GM21390 (cell line): Measurements from ENCODE around the gene CACNA2D3.

Experiments
- ATAC-seq: cut with Tn5 transposase; IDR thresholded peaks from one replicate; pipeline ENCODE4 v1.9.1; 2021; ENCODE audit not compliant: unreplicated experiment

Gene CACNA2D3

GRCh38 chr3:54939557-54940300 is 817.4 kb downstream of the CACNA2D3 start:
- no peak for ATAC-seq

DNA sequence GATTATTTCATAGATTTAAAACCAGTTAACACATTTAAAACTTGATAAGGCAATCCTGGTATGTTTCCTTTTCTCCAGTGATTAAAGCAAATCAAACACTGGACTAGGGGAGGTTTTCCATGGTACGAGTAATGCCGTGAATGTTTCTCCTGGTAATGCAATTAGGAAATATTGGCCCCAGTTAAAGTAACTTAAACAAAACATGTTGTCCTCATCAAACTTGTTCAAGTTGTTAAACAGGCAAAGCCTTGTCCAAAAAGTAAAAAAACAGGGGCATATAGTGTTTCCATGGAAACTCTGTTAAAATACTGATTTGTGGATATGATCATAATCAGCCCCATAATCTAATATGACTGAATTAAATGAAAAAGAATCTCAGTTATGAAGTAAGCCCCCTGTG is 818.6 kb downstream of the CACNA2D3 start:
- no peak for ATAC-seq

DNA sequence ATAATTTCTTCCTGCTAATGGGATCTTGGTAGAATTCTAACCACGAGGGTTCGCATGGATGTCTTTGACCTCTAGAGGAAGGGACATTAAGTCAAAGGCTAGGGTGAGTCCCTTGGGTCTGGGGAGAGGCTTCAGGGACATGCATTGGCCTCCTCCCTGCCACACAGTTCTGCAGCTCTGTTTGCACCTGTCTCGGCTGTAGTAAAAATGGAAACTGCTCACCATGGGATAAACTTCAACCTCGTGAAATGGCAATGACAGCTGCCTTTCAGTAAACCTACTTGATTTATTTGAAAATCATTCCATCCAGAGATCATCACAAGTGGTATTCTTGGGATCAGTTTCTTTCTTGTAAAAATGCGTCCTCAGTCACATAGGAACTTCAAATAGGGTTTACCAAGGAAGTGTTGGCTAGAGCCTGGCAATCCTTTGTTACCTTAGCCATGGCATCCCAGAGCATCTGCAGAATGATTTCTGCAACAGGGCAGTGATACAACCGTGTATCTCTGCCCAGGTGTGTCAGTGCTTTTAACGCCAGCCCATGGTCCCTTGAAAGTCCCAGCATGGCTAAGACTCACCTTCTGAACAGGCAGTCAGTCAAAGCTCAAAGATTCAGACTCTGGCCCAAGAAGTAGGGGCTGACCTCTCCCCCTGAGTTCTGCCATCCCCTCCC is 819.5 kb downstream of the CACNA2D3 start:
- ATAC-seq = no peak

DNA sequence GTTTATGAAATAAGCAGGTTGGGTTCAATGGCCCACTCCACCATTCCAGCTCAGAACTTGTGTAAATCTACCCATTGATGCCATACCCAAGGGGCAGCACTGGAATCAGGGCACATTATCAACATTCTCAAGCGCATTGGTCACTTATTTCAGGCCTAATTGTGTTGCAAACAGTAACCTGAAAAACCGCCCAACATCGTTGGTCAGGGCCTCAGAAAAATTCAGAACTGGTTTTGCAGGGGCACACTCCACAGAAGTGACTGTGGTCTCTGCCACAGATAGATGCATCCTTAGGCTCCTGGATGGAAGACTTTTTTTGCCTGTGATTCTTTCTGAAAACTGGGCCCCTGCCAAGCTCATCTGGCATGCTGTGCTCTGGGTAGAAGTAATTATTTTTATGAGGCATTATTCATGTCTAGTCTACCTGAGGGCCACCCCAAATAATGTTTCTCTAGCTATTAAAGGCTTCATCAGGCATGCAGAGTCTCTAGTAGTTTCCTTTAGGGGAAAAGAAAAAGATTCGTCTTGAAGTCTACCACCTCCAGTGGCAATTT is 827.2 kb downstream of the CACNA2D3 start:
- ATAC-seq = no peak

- no peak for ATAC-seq
Measured at GRCh38 chr3:54950391-54951003, 828.1 kb downstream of the CACNA2D3 start.

GRCh38 chr3:54951405-54951804 is 829.1 kb downstream of the CACNA2D3 start:
- ATAC-seq = no peak

DNA sequence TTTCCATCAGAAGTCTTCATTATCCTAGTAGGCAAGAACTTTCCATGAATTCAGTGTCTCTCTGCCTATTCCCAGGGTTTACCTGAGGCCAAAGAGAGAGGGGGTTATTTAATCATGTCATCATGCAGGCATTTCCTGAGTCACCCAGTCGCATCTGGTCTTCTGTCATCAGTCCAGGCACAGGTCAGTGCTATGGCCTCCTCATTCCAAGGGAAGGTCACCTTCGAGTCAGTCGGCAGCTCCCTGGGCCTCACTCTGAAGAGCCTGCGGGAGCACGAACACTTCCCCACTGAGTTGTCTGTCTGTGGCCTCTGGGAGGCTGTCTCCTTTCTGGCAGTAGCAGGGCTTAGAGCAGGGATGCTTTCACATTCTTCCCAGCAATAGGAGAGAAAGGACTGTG is 831.7 kb downstream of the CACNA2D3 start:
- no peak for ATAC-seq

GRCh38 chr3:54954521-54954920 is 832.2 kb downstream of the CACNA2D3 start:
- ATAC-seq = no peak

DNA sequence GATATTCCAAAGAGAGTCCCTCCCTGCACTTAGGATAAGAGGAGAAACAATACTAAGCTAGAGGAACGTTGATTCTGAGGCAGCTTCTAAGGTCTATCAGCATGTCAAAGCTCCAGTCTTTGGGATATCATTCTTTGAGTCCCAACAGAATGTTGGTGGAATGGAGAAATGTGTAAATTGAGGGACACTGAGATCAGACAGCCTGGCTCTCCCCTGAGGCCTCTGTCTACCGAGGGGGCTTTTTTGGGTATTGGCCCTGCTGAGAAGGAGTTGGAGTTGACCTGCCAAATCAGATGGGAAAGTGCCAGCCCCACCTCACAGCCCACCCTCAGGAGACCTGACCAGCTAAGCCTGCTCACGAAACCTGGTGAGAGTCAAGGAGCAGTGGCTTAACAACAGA is 833.1 kb downstream of the CACNA2D3 start:
- ATAC-seq = no peak

GRCh38 chr3:54955941-54956340 is 833.6 kb downstream of the CACNA2D3 start:
- ATAC-seq = no peak

DNA sequence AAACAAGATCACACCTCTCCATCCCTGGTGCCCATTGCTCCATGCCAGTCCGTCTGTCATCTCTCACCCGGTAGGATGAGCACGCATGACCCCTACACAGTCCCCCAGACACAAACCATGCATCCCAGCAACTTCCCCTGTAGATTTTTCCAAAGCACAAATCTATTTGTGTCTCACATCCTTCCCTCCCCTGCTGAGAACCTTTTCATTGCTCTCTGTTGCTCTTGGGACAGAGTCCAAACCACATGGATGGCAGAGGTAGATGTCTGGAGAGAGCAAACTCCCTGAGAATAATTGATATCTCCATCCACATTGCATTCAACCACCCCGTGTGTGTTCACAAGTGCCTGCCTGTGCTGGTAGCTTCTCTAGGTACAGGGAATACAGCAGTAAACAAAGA is 835.4 kb downstream of the CACNA2D3 start:
- no peak for ATAC-seq

- no peak for ATAC-seq
Measured at GRCh38 chr3:54960082-54960481, 837.7 kb downstream of the CACNA2D3 start.

DNA sequence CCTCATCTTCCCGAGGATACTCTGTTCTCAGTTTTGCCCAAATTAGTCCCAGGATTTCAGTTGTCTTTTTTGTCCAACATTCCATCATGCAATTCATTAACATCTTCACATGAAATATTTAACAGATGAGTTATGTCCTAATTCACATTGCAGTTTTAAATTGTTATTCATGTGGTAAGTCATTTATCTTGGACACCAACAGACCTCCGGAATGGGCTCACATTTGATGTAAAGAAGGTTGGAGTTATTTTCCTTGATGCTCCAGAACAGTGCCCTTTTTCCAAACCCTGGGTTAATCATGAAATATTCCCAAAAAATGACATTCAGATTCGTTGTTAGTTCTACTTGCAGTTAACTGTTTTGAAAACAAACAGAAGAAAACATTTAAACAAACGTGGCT is 838.3 kb downstream of the CACNA2D3 start:
- ATAC-seq = no peak

- no peak for ATAC-seq
Measured at GRCh38 chr3:54962200-54962599, 839.8 kb downstream of the CACNA2D3 start.

DNA sequence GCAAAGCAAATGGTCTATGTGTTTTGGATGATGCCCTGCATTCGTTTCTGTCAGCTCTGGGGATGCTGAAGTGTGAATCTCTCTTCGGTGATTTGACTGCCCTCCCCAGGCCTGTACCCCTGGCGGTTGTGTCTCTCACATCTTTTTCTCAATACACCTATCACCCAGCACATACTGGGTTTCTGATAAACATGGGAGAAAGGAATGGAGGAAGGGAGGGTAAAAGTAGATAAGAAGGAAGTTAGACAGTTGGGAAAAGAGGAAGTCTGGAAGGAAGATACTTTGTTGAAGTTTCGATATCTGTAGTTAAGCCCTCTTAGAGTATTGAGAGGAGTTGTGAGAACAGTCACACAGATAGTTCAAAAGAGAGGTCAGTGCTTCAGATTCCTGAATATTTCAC is 841.3 kb downstream of the CACNA2D3 start:
- no peak for ATAC-seq

DNA sequence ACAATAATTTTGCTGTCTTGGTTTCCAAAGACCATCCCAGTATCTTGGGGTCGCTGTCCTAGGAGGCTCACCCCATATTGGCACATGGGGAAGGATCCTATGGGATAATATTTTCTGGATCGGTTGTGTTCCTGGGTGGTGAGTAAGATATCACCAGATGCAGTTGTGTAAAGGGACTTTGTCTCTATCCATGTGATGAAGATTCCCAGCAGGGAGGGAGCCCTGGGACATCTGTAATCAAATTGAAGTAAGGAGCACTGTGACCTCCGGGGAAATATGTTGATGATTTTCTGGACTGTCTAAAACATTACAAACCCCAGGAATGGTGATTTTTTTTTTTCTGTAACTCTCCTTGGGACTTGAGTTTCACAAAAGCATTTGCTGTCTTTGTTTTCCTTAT is 841.7 kb downstream of the CACNA2D3 start:
- no peak for ATAC-seq

DNA sequence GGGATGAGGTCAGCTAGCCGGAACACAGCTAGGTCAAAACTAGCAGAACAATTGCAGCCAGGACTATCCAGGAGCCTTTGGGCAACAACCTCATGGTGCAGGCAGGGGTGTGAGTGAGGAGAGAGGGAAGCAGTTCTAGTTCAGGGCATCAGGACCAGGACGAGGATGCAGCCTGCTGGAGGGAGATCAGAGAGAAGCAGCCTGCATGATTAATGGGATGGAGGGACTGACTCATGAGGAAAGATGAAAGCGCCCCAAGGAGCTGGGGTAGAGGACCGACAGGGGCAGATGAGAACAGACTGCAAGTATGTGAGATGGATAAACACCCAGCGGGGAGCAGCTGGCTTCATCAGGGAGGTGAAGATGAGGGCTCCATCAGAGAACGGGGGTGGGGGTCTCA is 843.4 kb downstream of the CACNA2D3 start:
- ATAC-seq = no peak

GRCh38 chr3:54966979-54967378 is 844.6 kb downstream of the CACNA2D3 start:
- no peak for ATAC-seq

GRCh38 chr3:54967731-54968161 is 845.4 kb downstream of the CACNA2D3 start:
- no peak for ATAC-seq

- no peak for ATAC-seq
Measured at GRCh38 chr3:54968546-54969172, 846.3 kb downstream of the CACNA2D3 start.

GRCh38 chr3:54969652-54970051 is 847.3 kb downstream of the CACNA2D3 start:
- ATAC-seq = no peak
